Neutrophil (primary cell): ENCODE measurements around the gene PNPO.

Experiments used
- H3K27ac ChIP-seq: fragments of 200-600 bp; sonication (generic); 2 replicates; pipeline ENCODE4 v1.5.1; 2016; ENCODE audit warnings: mild to moderate bottlenecking, moderate library complexity
- H3K27me3 ChIP-seq: fragments of 200-600 bp; sonication (generic); 2 replicates; pipeline ENCODE4 v1.6.0; 2016; ENCODE audit warnings: mild to moderate bottlenecking
- H3K36me3 ChIP-seq: fragments of 200-600 bp; sonication (generic); 2 replicates; pipeline ENCODE4 v1.5.1; 2017
- H3K4me1 ChIP-seq, 2 experiments: fragments of 200-600 bp in 1 of 2; sonication (generic) in 1 of 2; 1 replicate in 1 of 2; 2 replicates in 1 of 2; pipeline versions ENCODE4 v1.5.1 to v1.6.1; 2013 to 2016; ENCODE audit warnings: low read depth in 1 of 2, low read length in 1 of 2, mild to moderate bottlenecking in 1 of 2, moderate library complexity in 1 of 2; ENCODE audit not compliant: control insufficient read depth in 1 of 2, insufficient read depth in 1 of 2
- H3K4me3 ChIP-seq, 2 experiments: fragments of 200-600 bp in 1 of 2; sonication (generic) in 1 of 2; 1 replicate in 1 of 2; 2 replicates in 1 of 2; pipeline ENCODE4 v1.5.1; 2013 to 2016; ENCODE audit warnings: low read depth in 1 of 2, low read length in 1 of 2, mild to moderate bottlenecking in 1 of 2, moderate library complexity in 1 of 2
- H3K9me3 ChIP-seq: fragments of 200-600 bp; sonication (generic); 2 replicates; pipeline ENCODE4 v1.5.1; 2016
- TF ChIP-seq, protein P1 (sequence below): fragments of 200-600 bp; sonication (generic); IDR thresholded peaks from 2 replicates; pipeline ENCODE4 v1.5.1; 2016; ENCODE audit warnings: antibody characterized with exemption

The PNPO gene

DNA sequence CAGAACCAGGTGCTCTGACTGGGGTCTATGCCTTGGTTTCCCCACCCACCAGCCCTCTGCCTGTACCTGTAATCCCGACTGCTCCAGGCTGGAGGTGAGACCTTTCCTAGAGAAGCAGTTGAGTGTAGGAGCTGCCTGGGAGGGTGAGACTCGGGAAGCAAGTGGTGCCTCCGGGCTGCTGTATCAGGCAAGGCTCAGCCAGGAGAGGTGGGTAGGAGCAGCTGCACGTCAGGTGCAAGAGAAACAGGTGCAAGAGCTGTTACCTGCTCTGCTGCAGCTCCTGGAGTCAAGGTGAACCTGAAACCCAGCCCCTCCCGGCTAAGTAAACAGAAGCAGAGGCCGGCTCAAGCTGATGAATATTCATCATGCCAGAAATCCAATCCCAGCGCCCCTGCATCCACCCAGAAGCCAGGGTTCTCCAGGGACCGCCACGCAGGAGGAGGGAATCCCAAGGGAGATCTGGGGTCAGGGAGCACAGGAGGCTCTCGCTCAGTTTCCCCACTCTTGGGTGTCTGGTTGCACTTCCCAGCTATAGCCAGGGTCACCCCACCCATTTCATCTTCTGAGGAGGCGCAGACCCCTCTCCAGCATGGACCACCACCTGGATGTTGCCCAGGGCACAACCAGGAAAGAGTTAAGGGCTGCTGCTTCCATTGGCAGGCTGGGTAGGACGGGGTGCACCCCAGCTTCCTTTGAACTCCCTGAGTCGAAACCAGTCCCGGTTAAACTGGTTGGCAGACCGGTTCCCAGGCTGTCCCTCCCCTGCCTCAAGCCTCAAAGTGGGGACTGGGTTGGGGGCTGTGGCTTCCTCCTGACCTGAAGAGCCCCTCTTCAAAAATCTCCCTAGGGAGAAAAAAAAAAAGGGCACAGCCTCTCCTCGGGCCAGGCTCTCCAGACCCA, 16.5 kb downstream of the PNPO start, which contains the start of gene PRR15L:
Gene PRR15L, minus strand, starts transcription at position 293 of the 900 bp plus-strand sequence. CDS start 4,649 bp downstream, outside the sequence.
- H3K36me3 ChIP-seq = no peaks in the 10 kb centered on the region
- no peaks in the 10 kb centered on the region for H3K4me1 ChIP-seq
- TF ChIP-seq, protein P1, sequence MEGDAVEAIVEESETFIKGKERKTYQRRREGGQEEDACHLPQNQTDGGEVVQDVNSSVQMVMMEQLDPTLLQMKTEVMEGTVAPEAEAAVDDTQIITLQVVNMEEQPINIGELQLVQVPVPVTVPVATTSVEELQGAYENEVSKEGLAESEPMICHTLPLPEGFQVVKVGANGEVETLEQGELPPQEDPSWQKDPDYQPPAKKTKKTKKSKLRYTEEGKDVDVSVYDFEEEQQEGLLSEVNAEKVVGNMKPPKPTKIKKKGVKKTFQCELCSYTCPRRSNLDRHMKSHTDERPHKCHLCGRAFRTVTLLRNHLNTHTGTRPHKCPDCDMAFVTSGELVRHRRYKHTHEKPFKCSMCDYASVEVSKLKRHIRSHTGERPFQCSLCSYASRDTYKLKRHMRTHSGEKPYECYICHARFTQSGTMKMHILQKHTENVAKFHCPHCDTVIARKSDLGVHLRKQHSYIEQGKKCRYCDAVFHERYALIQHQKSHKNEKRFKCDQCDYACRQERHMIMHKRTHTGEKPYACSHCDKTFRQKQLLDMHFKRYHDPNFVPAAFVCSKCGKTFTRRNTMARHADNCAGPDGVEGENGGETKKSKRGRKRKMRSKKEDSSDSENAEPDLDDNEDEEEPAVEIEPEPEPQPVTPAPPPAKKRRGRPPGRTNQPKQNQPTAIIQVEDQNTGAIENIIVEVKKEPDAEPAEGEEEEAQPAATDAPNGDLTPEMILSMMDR = no peak
- H3K4me3 ChIP-seq = no peak within 1 kb of the TSS
- H3K27ac ChIP-seq = no peak within 1 kb of the TSS
- H3K9me3 ChIP-seq = no peaks in the 10 kb centered on the region
- no peaks in the 10 kb centered on the region for H3K27me3 ChIP-seq

DNA sequence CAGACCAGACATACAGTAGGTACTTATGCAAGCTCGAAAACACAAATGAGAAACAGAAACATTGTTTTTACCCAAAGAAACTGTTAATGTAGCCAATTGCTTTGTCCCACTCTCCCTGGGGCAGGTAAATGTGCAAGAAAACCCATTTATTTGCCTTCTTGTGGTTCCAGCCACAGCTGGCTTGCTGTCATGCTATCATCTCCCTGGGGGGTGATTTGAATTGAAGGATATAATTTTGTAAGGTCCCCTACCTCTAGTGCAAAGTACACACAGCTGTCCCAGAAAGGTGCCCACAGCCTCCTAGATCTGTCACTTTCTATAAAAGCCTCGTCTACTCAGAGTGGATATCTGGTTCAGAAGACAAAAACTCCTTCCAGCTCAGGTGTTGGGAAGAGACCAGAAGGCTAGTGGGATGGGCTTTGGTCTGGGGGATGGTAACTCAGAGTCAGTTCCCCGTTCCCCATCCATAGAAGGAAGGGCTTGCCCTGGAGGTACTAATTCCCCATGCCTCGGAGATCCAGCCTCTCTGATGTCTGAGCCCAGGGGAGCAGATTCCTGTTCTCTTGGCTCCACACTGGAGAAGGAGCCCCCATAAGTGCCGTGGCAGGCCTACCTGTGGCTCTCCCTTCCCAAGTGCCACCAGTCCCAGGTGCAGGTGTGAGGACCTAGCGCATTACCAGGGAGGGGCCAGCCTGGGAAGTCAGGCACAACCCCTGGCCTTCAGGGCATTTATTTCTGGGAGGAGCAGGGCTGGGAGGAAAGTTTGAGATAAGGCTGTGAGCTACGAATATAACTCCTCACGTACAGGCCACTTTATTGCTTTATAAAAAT, 18.7 kb downstream of the PNPO start:
- Histone ChIP-seq H3K27ac (no peak overlapping the region), H3K36me3 (no peaks in the 10 kb centered on the region), H3K4me1 (no peaks in the 10 kb centered on the region), H3K27me3 (no peaks in the 10 kb centered on the region), H3K4me3 (no peak overlapping the region), H3K9me3 (no peaks in the 10 kb centered on the region)
- TF ChIP-seq, protein P1 = no peak

DNA sequence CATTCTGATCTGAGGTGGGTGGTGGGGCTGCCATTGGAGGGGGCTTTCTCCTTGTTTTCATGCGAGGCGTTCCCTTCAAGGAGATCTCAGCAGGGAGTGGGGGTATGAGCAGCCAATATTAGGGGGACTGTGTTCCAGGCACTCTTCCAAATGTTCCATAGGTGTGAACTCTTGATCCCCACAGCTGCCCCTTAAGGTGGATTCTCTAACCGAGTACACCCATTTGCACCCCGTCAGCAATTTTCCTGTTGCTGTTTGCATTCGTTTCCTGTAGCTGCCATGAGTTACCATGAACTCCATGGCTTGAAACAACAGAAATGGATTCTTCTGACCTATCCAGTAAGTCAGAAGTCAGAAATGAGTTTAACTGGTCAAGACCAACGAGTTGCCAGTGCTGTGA, 20.0 kb downstream of the PNPO start:
- TF ChIP-seq, protein P1 = no peak
- Histone ChIP-seq H3K27me3 (no peaks in the 10 kb centered on the region), H3K9me3 (no peaks in the 10 kb centered on the region), H3K36me3 (no peaks in the 10 kb centered on the region), H3K4me1 (no peaks in the 10 kb centered on the region), H3K27ac (no peak overlapping the region), H3K4me3 (no peak overlapping the region)

DNA sequence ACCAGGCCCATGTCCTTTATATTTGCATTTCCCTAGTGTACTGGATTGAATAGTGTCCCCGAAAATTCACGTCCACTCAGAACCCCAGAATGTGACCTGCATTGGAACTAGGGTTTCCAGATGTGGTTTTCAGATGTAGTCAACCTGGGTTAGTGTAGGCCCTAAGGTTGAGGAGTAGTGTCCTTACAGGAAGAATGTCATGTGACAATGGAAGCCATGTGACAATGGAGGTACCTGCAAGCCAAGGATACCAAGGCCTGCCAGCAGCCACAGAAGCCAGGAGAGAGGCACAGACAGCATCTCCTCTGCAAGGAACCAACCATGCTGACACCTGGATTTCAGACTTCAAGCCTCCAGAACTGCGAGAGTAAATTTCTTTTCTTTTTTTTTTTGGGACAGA, 21.5 kb downstream of the PNPO start:
- H3K27me3 ChIP-seq = no peaks in the 10 kb centered on the region
- no peak overlapping the region for H3K27ac ChIP-seq
- H3K36me3 ChIP-seq = no peaks in the 10 kb centered on the region
- TF ChIP-seq, protein P1 = no peak
- no peaks in the 10 kb centered on the region for H3K9me3 ChIP-seq
- H3K4me3 ChIP-seq = no peak overlapping the region
- H3K4me1 ChIP-seq = no peaks in the 10 kb centered on the region

DNA sequence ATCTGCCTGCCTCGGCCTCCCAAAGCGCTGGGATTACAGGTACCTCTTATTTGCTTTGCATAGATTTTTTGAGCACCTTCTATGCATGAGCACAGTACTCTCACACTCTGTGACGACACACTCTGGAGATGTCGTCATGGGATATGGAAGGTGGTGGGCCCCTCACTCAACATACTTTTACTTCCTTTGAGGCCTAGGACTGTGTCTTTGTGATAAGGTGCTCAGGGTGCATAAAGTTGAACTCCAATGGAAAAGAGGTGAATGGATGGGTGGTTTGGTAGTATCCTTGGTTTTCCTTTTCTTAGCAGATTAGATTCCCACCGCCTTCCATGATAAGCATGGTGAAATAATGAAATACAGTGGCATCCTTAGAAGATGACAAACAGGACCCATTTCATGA, 23.5 kb downstream of the PNPO start:
- H3K4me1 ChIP-seq = no peaks in the 10 kb centered on the region
- TF ChIP-seq, protein P1 = no peak
- no peaks in the 10 kb centered on the region for H3K27me3 ChIP-seq
- H3K36me3 ChIP-seq = no peaks in the 10 kb centered on the region
- no peak overlapping the region for H3K27ac ChIP-seq
- H3K9me3 ChIP-seq = no peaks in the 10 kb centered on the region
- H3K4me3 ChIP-seq = no peak overlapping the region
